Effector memory CD4-positive, alpha-beta T cell (primary cell): ENCODE data around the gene ST6GALNAC2.

ENCODE experiments used
- DNase-seq, 3 donors: peaks; one replicate each; pipeline ENCODE4 v3.0.0-alpha.2; 2020
- H3K27ac ChIP-seq: 2 replicates; pipeline ENCODE4 v1.7.0; 2013; ENCODE audit warnings: mild to moderate bottlenecking, low read length, moderate library complexity; ENCODE audit not compliant: insufficient read depth, poor library complexity, severe bottlenecking
- H3K27me3 ChIP-seq: replicated peaks from 2 replicates; pipeline ENCODE4 v1.7.0; 2013; ENCODE audit warnings: mild to moderate bottlenecking, low read length; ENCODE audit not compliant: insufficient read depth, control insufficient read depth, poor library complexity, severe bottlenecking
- H3K36me3 ChIP-seq: 2 replicates; pipeline ENCODE4 v1.7.0; 2013; ENCODE audit warnings: mild to moderate bottlenecking, low read length, moderate library complexity; ENCODE audit not compliant: control insufficient read depth, insufficient read depth
- H3K4me1 ChIP-seq: 2 replicates; pipeline ENCODE4 v1.7.0; 2013; ENCODE audit warnings: low read length, mild to moderate bottlenecking; ENCODE audit not compliant: control insufficient read depth, insufficient read depth, poor library complexity, severe bottlenecking
- H3K4me3 ChIP-seq: 2 replicates; pipeline ENCODE4 v1.7.0; 2013; ENCODE audit warnings: low read length, low read depth, mild to moderate bottlenecking; ENCODE audit not compliant: insufficient read depth, poor library complexity, severe bottlenecking
- H3K9me3 ChIP-seq: 2 replicates; pipeline ENCODE4 v1.7.0; 2013; ENCODE audit warnings: mild to moderate bottlenecking, low read length, moderate library complexity; ENCODE audit not compliant: control insufficient read depth

The ST6GALNAC2 gene

DNA sequence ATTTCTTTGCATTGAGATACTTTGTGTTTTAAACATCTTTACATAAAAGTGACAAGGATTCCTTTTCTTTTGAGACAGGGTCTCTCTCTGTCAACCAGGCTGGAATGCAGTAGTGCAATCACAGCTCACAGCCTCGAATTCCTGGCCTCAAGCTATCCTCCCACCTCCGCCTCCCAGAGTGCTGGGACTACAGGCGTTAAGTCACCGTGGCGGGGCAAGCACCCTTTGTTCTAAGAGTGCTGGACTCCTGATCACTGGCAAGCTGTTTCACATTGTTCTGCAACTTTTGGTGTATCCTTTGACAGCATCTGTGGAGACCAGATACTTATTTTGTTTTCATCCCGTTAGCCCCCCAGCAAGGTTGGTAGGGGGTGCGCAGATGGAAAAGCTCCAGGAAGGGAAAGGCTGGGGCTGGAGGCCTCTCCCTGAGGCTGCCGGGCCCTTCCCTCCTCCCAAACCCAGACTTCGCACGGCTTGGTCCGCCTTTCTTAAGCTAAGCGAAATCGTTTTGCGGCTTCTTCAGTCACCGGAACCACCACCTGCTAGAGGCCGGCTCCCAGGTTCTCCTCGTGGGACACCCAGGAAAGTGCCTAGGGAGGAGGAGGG lies 1.1 kb downstream of the ST6GALNAC2 start:
- Histone ChIP-seq H3K27me3 (peaks cover 19% of the 10 kb centered on the region), H3K36me3 (no peaks in the 10 kb centered on the region), H3K4me1 (peaks cover 19% of the 10 kb centered on the region), H3K4me3 (peak overlapping the region; percentile 72), H3K9me3 (no peaks in the 10 kb centered on the region), H3K27ac (no peak overlapping the region)
- DNase-seq = no peak

DNA sequence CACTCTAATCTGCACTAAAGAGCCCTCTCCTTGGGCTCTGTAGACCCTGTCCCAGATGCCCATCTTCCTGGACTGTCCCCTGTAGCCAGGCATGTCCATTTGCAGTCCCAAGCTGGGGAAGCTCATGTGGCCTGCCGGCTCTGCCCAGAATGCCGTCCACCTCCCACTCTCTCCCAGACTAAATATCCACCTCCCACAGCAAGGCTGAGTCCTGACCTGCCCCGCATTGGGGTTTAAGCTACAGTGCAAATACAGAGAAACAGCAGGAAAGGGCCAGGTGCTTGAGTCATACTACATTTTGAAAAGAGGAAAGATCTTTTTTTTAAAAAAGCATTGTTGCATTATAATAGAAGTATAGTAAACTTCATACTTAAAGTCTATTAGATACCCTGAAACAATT lies 3.0 kb downstream of the ST6GALNAC2 start:
- Histone ChIP-seq H3K27me3 (peaks cover 19% of the 10 kb centered on the region), H3K27ac (no peak overlapping the region), H3K4me1 (peaks cover 19% of the 10 kb centered on the region), H3K9me3 (no peaks in the 10 kb centered on the region), H3K4me3 (no peak overlapping the region), H3K36me3 (no peaks in the 10 kb centered on the region)
- no peak for DNase-seq

DNA sequence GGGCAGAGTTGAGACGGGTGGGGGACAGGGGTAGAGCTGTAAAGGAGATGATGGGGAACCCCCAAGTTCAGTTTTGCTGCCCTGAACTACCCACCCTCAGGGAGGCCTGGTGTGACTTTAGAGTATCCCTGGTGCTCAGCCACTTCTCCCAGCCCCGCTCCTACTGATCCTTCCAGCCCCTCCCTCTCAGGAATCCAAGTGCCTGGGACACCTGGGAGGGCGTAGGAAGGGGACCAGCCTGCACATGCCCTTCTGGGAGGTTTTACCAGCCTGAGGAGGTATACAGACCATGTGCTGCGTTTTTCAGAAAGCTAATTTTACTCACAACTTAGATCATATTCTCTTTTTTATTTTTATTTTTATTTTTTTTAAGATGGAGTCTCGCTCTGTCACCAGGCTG lies 4.1 kb downstream of the ST6GALNAC2 start:
- no peaks in the 10 kb centered on the region for H3K9me3 ChIP-seq
- peaks cover 16% of the 10 kb centered on the region for H3K4me1 ChIP-seq
- no peak overlapping the region for H3K27ac ChIP-seq
- no peak for DNase-seq
- no peaks in the 10 kb centered on the region for H3K36me3 ChIP-seq
- H3K4me3 ChIP-seq = no peak overlapping the region
- peaks cover 15% of the 10 kb centered on the region for H3K27me3 ChIP-seq

DNA sequence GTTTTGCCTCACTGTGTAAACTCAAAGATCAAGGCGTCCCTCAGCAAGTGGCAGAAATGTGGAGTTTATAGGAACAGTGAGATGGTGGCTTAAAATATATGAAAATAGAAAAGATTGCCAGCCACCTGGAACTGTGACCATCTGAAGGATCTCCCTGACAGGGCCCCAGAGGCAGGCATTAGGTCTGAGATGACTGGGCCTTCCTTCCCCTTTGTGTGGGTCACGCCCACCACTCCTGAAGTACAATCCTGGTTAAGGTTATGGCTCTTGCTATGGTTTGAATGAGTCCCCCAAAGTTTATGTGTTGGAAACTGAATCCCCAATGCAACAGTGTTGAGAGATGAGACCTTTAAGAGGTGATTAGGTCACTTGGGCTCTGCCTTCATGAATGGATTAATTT lies 6.4 kb downstream of the ST6GALNAC2 start:
- Histone ChIP-seq H3K4me1 (no peaks in the 10 kb centered on the region), H3K27me3 (no peaks in the 10 kb centered on the region), H3K36me3 (no peaks in the 10 kb centered on the region), H3K27ac (no peak overlapping the region), H3K4me3 (no peak overlapping the region), H3K9me3 (no peaks in the 10 kb centered on the region)
- no peak for DNase-seq

DNA sequence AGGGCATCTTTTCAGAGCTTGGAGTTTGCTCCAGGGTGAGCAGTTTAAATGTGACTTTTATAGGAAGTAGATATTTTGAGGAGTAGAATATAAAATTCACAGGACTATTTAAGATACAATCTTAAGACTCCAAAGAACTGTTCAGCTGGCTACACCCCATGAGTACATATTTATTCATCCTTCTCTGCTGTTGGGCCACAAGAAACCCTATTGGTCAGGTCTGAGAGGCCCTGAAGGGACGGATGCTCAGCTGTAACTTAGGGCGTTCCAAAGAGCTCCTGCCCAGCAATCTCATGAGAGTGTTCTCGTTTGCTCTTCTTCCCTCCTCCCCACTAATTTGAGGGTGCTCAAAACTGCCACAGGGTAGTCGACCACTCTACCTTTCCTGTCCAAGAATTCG lies 7.3 kb downstream of the ST6GALNAC2 start:
- H3K4me1 ChIP-seq = no peaks in the 10 kb centered on the region

DNA sequence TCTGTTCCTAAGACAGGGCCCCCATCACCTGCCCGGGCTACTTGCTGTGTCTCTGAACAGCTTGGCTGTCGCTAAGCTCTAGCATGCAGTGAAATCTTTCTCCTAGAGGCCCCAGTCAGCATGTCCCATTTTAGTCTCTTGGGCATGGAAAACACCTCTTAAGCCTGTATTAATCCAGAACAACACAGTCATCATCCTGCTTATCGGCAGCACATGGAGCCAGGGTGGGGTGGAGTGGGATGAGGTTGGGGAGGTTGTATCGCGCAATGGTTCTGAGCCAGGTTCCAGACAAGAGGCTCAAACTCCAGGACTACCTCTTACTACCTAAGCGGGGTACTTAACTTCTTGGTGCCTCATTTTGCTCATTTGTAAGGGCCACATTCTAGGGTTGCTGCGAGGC lies 7.8 kb downstream of the ST6GALNAC2 start:
- no peak overlapping the region for H3K27ac ChIP-seq
- H3K4me3 ChIP-seq = no peak overlapping the region
- no peaks in the 10 kb centered on the region for H3K36me3 ChIP-seq
- no peak for DNase-seq
- H3K9me3 ChIP-seq = no peaks in the 10 kb centered on the region
- H3K4me1 ChIP-seq = no peaks in the 10 kb centered on the region
- H3K27me3 ChIP-seq = no peaks in the 10 kb centered on the region

More for the DNA sequence above, 7.3 kb downstream of the ST6GALNAC2 start:
- no peaks in the 10 kb centered on the region for H3K27me3 ChIP-seq
- DNase-seq = no peak
- H3K36me3 ChIP-seq = no peaks in the 10 kb centered on the region
- no peaks in the 10 kb centered on the region for H3K9me3 ChIP-seq
- no peak overlapping the region for H3K27ac ChIP-seq
- no peak overlapping the region for H3K4me3 ChIP-seq

DNA sequence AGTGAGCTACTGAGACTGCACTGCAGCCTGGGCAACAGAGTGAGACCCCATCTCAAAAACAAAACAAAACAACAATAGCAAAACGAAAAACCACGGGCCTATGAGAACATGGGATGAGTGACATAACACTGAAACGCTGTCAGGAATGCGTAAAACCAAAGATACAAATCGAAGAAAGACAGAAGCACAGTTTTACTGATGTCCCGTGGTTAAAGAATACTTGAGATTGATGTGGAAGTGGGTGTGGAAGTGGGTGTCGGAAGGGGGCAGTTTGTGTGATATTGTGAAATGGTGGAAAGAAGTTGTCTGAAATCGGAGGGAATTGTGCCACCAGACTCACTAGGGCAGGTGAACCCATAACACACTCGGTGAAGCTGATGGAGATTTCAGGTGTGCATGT lies 9.5 kb downstream of the ST6GALNAC2 start:
- no peaks in the 10 kb centered on the region for H3K27me3 ChIP-seq
- no peak for DNase-seq
- no peak overlapping the region for H3K4me3 ChIP-seq
- H3K36me3 ChIP-seq = no peaks in the 10 kb centered on the region
- no peaks in the 10 kb centered on the region for H3K4me1 ChIP-seq
- H3K27ac ChIP-seq = no peak overlapping the region
- no peaks in the 10 kb centered on the region for H3K9me3 ChIP-seq

DNA sequence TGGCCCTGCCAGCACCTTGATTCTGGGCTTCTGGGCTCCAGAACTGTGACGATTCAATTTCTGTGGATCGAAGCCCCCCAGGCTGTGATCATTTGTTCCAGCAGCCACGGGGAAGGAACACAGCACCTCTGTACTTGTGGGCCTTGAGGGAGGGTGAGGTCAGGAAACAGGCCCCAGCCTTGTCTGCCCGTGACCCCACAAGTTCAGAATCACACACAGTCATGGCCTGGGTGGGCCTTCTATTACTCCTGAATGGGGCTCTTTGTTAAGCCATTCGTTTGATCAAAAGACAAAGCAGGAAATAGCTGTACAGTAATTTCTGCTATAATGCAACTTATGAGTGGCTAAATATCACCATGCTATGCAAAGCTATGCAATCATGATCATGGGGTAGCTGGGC lies 10.1 kb downstream of the ST6GALNAC2 start:
- H3K9me3 ChIP-seq = no peaks in the 10 kb centered on the region
- DNase-seq = no peak
- H3K27ac ChIP-seq = no peak overlapping the region
- H3K4me3 ChIP-seq = no peak overlapping the region
- H3K27me3 ChIP-seq = no peaks in the 10 kb centered on the region
- no peaks in the 10 kb centered on the region for H3K4me1 ChIP-seq
- H3K36me3 ChIP-seq = no peaks in the 10 kb centered on the region

DNA sequence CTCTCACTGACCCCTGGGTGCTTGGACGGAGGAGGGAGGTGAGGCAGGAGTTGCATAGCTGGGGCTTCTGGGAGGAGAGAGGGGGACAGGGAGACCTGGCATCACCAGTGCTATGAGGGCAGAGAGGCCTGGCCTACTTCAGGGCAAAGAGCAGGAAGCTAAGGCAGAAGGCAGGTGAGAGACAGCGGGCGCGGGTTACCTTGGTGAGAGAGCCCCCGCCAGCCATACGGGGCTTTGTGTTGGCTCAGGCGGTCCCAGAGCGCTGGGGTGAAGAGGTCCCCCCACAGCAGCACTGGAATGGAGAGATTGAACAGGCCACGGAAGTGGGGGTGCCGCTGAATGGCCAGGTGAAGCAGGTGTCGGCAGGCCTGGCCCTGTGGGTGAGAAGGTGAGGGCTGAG lies 11.5 kb downstream of the ST6GALNAC2 start:
- no peaks in the 10 kb centered on the region for H3K9me3 ChIP-seq
- no peaks in the 10 kb centered on the region for H3K4me1 ChIP-seq
- no peak for DNase-seq
- H3K36me3 ChIP-seq = no peaks in the 10 kb centered on the region
- H3K4me3 ChIP-seq = no peak overlapping the region
- no peak overlapping the region for H3K27ac ChIP-seq
- H3K27me3 ChIP-seq = no peaks in the 10 kb centered on the region

DNA sequence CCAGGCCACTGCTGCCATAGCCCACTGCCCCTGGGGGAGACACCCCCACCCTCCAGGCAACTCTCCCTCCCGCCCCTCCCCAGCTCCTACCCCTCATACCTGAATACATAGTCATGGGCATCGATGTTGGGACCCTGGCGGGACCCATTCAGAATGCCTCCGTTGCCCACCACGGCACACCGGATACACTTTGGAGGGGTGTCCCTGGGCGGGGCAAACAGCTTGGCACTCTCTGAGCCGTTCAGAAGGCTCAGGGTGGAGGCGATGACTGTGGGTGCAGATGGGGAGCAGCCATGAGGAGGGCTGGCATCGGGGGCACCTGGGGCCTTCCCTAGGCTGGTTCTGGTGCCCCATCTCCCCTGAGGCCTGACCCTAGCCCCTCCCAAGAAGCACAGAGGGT lies 12.6 kb downstream of the ST6GALNAC2 start:
- Histone ChIP-seq H3K27me3 (no peaks in the 10 kb centered on the region), H3K27ac (no peak overlapping the region), H3K9me3 (no peaks in the 10 kb centered on the region), H3K4me3 (no peak overlapping the region), H3K36me3 (no peaks in the 10 kb centered on the region), H3K4me1 (no peaks in the 10 kb centered on the region)
- DNase-seq = no peak
